Measurements from ENCODE around the gene CEBPG. TPM values are rescaled to one million over a fixed set of nuclear protein-coding genes. Genes with fewer than 3 reads are reported as not detected.

The CEBPG gene
- total RNA-seq, 1 donor from 2014 or later: 13.0 TPM

DNA sequence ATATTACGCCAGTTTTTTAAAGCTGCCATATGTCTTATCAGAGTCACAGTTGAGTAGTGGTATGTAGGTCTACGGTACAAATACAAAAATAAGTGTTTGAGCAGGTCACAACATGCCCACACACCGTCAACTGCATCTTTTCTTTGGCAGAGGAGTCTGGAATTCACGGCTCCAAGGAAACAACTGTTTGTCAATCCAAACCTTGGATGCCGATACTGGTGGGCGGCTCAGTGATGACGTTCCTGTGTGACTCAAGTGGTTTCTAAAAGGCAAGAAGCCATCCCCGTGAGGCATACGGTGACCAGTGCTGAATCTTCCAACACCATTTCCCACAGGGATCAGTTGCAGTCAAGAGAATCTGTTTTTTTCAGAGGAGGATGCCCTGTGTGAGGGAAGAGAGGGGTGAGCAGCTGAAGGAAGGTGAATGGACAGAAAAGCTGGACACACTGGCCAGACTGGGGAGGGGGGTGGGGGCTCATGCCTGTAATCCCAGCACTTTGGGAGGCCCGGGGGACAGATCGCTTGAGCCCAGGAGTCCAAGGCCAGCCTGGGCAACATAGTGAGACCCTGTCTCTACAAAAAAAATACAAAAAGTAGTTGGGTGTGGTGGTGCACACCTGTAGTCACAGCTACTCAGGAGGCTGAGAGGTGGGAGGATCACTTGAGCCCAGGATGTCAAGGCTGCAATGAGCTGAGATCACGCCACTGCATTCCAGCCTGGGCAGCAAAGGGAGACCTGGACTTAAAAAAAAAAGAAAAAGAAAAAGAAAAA is 22.8 kb upstream of the CEBPG start:
- TF ChIP-seq, protein P1, sequence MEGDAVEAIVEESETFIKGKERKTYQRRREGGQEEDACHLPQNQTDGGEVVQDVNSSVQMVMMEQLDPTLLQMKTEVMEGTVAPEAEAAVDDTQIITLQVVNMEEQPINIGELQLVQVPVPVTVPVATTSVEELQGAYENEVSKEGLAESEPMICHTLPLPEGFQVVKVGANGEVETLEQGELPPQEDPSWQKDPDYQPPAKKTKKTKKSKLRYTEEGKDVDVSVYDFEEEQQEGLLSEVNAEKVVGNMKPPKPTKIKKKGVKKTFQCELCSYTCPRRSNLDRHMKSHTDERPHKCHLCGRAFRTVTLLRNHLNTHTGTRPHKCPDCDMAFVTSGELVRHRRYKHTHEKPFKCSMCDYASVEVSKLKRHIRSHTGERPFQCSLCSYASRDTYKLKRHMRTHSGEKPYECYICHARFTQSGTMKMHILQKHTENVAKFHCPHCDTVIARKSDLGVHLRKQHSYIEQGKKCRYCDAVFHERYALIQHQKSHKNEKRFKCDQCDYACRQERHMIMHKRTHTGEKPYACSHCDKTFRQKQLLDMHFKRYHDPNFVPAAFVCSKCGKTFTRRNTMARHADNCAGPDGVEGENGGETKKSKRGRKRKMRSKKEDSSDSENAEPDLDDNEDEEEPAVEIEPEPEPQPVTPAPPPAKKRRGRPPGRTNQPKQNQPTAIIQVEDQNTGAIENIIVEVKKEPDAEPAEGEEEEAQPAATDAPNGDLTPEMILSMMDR (IDR thresholded peaks at IDR 0.05; ENCODE audit: borderline replicate concordance): no peak
- H3K4me3 ChIP-seq: no peak overlapping the region
- no peak overlapping the region for H3K27ac ChIP-seq (replicated peaks)
- H3K4me1 ChIP-seq: no peaks in the 10 kb centered on the region
- no peak for DNase-seq
- H3K36me3 ChIP-seq: no peaks in the 10 kb centered on the region
- peaks cover 58% of the 10 kb centered on the region for H3K27me3 ChIP-seq (ENCODE audit: low read depth)
- H3K9me3 ChIP-seq (replicated peaks): peaks cover 4% of the 10 kb centered on the region
- intact Hi-C loops (cut with micrococcal nuclease): no loop called here

DNA sequence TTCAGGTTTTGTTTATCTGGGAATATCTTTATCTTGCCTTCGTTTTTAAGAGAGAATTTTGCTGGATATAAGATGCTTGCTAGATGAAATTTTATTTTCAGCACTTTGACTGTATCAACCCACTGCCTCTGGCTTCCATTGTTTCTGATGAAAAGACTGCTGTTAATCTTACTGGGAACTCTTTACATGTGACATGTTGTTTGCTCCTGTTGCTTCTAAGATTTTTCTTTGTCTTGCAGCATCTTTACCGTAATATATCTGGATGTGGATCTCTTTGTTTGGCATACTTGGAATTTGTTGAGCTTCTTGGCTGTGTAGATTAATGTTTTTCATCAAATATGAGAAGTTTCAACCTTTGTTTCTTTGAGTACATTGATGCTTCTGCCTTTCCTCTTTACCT is 18.0 kb upstream of the CEBPG start:
- H3K27me3 ChIP-seq (ENCODE audit: low read depth): peaks cover 14% of the 10 kb centered on the region
- H3K36me3 ChIP-seq: no peaks in the 10 kb centered on the region
- H3K4me1 ChIP-seq: no peaks in the 10 kb centered on the region
- intact Hi-C loops (cut with micrococcal nuclease): no loop called here
- no peak overlapping the region for H3K4me3 ChIP-seq
- DNase-seq: no peak
- TF ChIP-seq, protein P1 (IDR thresholded peaks at IDR 0.05; ENCODE audit: borderline replicate concordance): no peak
- H3K27ac ChIP-seq (replicated peaks): no peak overlapping the region
- H3K9me3 ChIP-seq (replicated peaks): peaks cover 12% of the 10 kb centered on the region

DNA sequence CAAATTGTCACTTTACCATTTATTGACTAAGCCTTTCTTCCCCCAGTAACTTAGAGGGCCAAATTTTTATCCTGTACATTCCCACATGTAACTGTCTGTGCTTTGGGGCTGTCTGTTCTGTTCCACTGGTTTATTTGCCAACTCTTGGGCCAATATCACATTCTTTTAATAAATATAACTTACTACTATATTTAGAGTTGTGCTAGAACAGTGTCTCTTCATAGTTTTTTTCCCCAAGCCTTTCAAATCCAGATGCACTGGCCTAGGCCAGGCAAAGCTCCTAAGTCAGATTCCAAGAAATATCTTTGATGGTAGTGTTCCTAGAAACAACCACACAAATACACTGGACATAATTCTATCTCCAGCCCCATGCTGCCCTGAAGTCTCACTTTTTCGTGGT is 16.0 kb upstream of the CEBPG start:
- TF ChIP-seq, protein P1 (IDR thresholded peaks at IDR 0.05; ENCODE audit: borderline replicate concordance): no peak
- Histone ChIP-seq H3K27me3 (ENCODE audit: low read depth) (no peaks in the 10 kb centered on the region), H3K4me3 (no peak overlapping the region), H3K4me1 (no peaks in the 10 kb centered on the region), H3K27ac (replicated peaks) (no peak overlapping the region), H3K36me3 (no peaks in the 10 kb centered on the region), H3K9me3 (replicated peaks) (peaks cover 12% of the 10 kb centered on the region)
- no peak for DNase-seq
- intact Hi-C loops (cut with micrococcal nuclease): no loop called here

DNA sequence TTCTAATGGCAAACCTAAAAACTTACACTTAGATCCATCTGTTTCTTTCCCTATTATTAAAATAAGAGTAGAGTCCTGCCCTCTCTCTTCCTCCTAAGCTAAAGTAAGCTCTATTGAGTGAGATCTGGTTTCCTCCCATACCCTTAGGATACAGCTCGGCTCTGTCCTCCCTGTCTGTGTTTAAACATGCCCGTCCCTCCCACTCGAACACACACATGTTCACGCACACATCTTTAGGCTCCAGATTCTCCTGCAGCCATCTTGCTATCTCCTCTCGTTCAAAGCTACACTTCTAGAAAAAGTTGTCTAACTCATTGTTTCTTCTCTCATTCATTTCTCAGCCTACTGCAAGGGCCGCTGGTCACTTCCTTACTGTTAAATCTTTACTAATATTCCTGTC is 15.1 kb upstream of the CEBPG start:
- peaks cover 12% of the 10 kb centered on the region for H3K9me3 ChIP-seq (replicated peaks)
- DNase-seq: no peak
- H3K4me1 ChIP-seq: no peaks in the 10 kb centered on the region
- H3K27ac ChIP-seq (replicated peaks): no peak overlapping the region
- no peaks in the 10 kb centered on the region for H3K27me3 ChIP-seq (ENCODE audit: low read depth)
- TF ChIP-seq, protein P1 (IDR thresholded peaks at IDR 0.05; ENCODE audit: borderline replicate concordance): no peak
- intact Hi-C loops (cut with micrococcal nuclease): no loop called here
- H3K36me3 ChIP-seq: no peaks in the 10 kb centered on the region
- no peak overlapping the region for H3K4me3 ChIP-seq

DNA sequence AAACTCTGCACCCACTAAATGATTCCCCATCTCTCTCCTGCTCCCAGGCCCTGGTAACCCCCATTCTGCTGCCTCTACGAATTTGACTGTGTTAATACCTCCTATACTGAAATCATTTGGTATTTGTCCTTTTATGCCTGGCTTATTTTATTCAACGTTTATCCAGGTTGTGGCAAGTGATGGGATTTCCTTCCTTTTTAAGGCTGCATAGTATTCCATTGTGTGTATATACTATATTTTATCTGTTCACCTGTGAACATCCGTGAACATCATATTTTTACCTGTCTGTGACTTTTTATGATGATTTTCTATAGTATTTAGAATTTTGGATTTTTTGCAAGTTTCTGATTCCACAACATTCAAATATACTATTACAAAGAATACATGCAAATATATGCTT is 13.9 kb upstream of the CEBPG start:
- TF ChIP-seq, protein P1 (IDR thresholded peaks at IDR 0.05; ENCODE audit: borderline replicate concordance): no peak
- Histone ChIP-seq H3K36me3 (no peaks in the 10 kb centered on the region), H3K27ac (replicated peaks) (no peak overlapping the region), H3K9me3 (replicated peaks) (peaks cover 12% of the 10 kb centered on the region), H3K27me3 (ENCODE audit: low read depth) (no peaks in the 10 kb centered on the region), H3K4me1 (no peaks in the 10 kb centered on the region), H3K4me3 (no peak overlapping the region)
- intact Hi-C loops (cut with micrococcal nuclease): no loop called here
- no peak for DNase-seq

Data from left ventricle myocardium inferior (tissue), 1 donor.